HFF-Myc (cell line): ENCODE results near the gene PHF20.

Source experiments
- DNase-seq: peaks from one replicate; pipeline ENCODE4 v3.0.0-alpha.2; 2011; ENCODE audit warnings: low read depth; ENCODE audit errors: extremely low read depth
- H3K4me3 ChIP-seq: replicated peaks from 2 replicates; pipeline ENCODE4 v1.5.1; 2011; ENCODE audit warnings: low read depth, mild to moderate bottlenecking, control low read depth, low read length
- CTCF ChIP-seq: IDR thresholded peaks from 2 replicates; pipeline ENCODE4 v1.5.1; 2012; ENCODE audit warnings: mild to moderate bottlenecking, low read depth, low read length, control low read depth; ENCODE audit errors: missing control alignments

Gene PHF20

DNA sequence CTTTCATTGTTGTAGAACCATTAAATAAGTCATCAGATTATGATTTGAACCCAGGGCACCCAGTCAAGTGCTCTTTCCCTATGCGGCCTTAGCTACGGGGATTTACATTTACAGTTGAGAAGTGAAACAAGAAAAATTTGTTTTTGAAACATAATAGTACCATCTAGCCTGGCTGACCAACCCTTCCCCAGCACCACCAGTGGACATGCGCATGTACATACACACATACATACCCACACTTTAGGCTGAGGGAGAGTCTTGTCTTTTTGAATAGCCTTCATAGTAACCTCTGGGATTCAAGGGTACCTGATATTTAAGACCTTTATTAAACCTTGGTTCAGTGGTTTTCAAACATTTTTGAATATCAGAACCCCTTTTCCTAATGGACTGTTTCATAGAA, 148.7 kb downstream of the PHF20 start:
- H3K4me3 ChIP-seq, result no peak overlapping the region
- TF ChIP-seq CTCF, result no peak
- no peak for DNase-seq

DNA sequence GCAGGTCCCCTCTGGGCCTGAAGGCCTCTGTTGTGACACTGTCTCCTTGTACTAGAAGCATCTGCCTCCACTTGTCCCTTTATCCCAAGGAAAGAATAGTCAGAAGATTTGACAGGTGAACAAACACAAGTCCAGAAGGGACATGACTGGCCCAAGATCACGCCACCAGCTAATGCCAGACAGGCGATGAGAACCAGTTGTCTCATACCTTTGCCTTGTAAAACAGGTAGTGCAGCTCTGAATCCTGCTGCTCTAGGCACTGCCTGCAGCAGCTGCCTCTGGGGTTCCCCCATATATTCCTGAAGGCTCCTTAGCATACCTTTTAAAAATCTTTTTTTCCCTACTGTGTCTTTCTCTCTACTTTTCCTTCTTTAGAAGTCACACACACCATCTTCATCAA, 157.5 kb downstream of the PHF20 start:
- no peak overlapping the region for H3K4me3 ChIP-seq
- TF ChIP-seq CTCF, result no peak
- DNase-seq, result no peak

GRCh38 chr20:35934050-35934449, 162.2 kb downstream of the PHF20 start:
- H3K4me3 ChIP-seq, result no peak overlapping the region
- no peak for DNase-seq
- TF ChIP-seq CTCF, result no peak

DNA sequence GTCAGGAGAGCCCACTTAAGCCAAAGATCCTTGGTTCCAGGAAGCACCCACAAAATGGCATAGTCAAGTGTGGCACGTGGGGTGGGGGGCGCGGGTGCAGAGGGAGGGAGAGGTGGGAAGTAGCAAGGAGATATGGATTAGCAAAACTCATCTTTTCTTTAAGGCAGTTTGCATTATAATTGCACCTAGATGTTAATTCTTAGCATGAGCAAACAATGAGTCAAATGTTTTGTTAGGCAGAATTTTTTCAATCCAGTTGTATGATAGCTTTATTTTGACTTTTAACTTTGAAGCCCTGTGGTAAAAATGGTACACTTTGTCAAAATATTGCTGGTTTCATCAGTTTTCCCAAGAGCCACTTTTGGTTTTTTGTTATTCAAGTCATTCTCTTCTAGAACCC, 167.4 kb downstream of the PHF20 start:
- TF ChIP-seq CTCF, result no peak
- no peak overlapping the region for H3K4me3 ChIP-seq
- DNase-seq, result no peak

DNA sequence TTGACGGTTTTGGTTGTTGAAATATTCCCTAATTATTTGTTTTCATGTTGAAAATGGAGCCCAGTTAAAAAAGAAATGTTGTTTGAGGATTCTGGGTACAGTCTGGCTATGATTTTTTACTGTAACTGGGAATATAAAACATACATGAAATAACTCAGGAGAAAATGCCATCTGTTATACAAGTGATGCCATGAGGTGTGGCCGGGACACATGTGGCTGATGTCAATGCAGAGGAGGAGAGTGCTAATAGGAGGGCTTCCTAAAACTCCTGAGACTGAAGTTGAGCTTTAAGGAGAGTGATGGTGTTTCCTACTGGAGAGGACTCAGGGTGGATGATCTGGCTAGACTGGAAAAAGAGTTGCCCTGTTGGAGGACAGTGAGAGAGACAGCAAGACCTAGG, 169.8 kb downstream of the PHF20 start:
- TF ChIP-seq CTCF, result no peak
- H3K4me3 ChIP-seq, result no peak overlapping the region
- DNase-seq, result no peak

- DNase-seq, result no peak
- TF ChIP-seq CTCF, result no peak
- H3K4me3 ChIP-seq, result no peak overlapping the region
Measured at GRCh38 chr20:35942243-35942642, 170.4 kb downstream of the PHF20 start.

DNA sequence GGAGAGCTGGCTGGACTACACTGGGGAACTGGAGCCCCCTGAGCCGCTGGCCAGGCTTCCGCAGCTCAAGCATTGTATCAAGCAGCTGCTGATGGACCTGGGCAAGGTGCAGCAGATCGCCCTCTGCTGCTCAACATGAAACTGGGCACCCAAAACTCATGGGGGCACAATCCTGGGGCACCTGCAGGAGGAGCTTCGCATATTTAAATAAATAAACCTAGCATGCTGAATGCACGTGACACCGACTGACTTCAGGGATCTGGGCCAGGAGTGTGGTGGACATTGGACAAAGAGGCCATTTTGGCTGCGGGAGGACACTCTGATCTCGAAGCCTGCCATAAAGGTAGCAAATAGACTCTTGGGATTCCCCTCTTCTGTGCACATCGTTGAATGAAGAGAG, 175.7 kb downstream of the PHF20 start:
- DNase-seq, result no peak
- peak; percentile 49 for TF ChIP-seq CTCF
- H3K4me3 ChIP-seq, result no peak overlapping the region
